A673 (cell line): ENCODE results near the gene BCAS2. TPM values are rescaled to one million over a fixed set of nuclear protein-coding genes. Genes with fewer than 3 reads are reported as not detected.

ENCODE experiments used
- BruUV-seq: library from RNA; stranded (reverse); fragments of 400-500 nt; replicated peaks from 2 replicates; lab custom pipeline; 2021; lab: Mats Ljungman, UMichigan
- CTCF ChIA-PET: fragments of 300-600 bp; sonication (Branson Sonifier 250); formaldehyde crosslinking; loops from one replicate; lab custom pipeline; 2022; ENCODE audit warnings: antibody characterized with exemption; lab: Charles Lee
- POLR2A ChIA-PET: fragments of 300-600 bp; sonication (Branson Sonifier 250); formaldehyde crosslinking; loops from one replicate; lab custom pipeline; 2022; ENCODE audit warnings: antibody characterized with exemption; ENCODE audit not compliant: low non-redundant PET; lab: Charles Lee
- DNase-seq: peaks from one replicate; pipeline ENCODE4 v3.0.0-alpha.2; 2015; ENCODE audit warnings: low spot score
- H3K27ac ChIP-seq: fragments of 200-600 bp; sonication (generic); 2 replicates; pipeline ENCODE4 v1.5.1; 2016; ENCODE audit warnings: mixed run types, low read depth, mild to moderate bottlenecking, mixed read lengths, antibody characterized with exemption, low read length; ENCODE audit not compliant: poor library complexity, severe bottlenecking
- H3K27me3 ChIP-seq: fragments of 200-600 bp; sonication (generic); replicated peaks from 2 replicates; pipeline ENCODE4 v1.6.1; 2017; ENCODE audit warnings: mixed run types, low read depth, mild to moderate bottlenecking, mixed read lengths, antibody characterized with exemption, low read length; ENCODE audit not compliant: insufficient read depth, poor library complexity
- H3K36me3 ChIP-seq: fragments of 200-600 bp; sonication (generic); 2 replicates; pipeline ENCODE4 v1.6.1; 2016; ENCODE audit warnings: mixed run types, mild to moderate bottlenecking, mixed read lengths, antibody characterized with exemption, low read length; ENCODE audit not compliant: insufficient read depth, poor library complexity, severe bottlenecking
- H3K4me1 ChIP-seq: fragments of 200-600 bp; sonication (generic); 2 replicates; pipeline ENCODE4 v1.6.1; 2017; ENCODE audit warnings: mixed run types, mild to moderate bottlenecking, mixed read lengths, antibody characterized with exemption, low read length; ENCODE audit not compliant: insufficient read depth, poor library complexity, severe bottlenecking
- H3K4me3 ChIP-seq: fragments of 200-600 bp; sonication (generic); 2 replicates; pipeline ENCODE4 v1.5.1; 2016; ENCODE audit warnings: low read depth, mixed run types, mild to moderate bottlenecking, mixed read lengths, low read length; ENCODE audit not compliant: poor library complexity, severe bottlenecking
- H3K9me3 ChIP-seq: fragments of 200-600 bp; sonication (generic); 2 replicates; pipeline ENCODE4 v1.6.1; 2016; ENCODE audit warnings: mixed run types, low read depth, mild to moderate bottlenecking, mixed read lengths, antibody characterized with exemption, low read length; ENCODE audit not compliant: poor library complexity, severe bottlenecking
- CTCF ChIP-seq: fragments of 300-800, 200-600 bp; sonication (generic); conservative IDR thresholded peaks from 2 replicates; pipeline ENCODE4 v1.5.1; 2017; ENCODE audit warnings: low read depth, mild to moderate bottlenecking, antibody characterized with exemption, low read length, moderate library complexity, mixed read lengths
- EZH2 ChIP-seq: fragments of 200-600 bp; sonication (generic); IDR thresholded peaks from 2 replicates; pipeline ENCODE4 v1.6.1; 2017; ENCODE audit warnings: borderline replicate concordance, low read depth, mild to moderate bottlenecking, mixed read lengths, antibody characterized with exemption, low read length; ENCODE audit not compliant: poor library complexity, severe bottlenecking
- intact Hi-C: fragments of 100-400 bp; cut with micrococcal nuclease; formaldehyde crosslinking; loops from one replicate; pipeline ENCODE4 v1.10.0; 2022; ENCODE audit not compliant: unreplicated experiment
- total RNA-seq: library from RNA; stranded (reverse); gene quantifications from 2 replicates; pipeline ENCODE4 v1.2.3, GENCODE V29; 2021

The BCAS2 gene
- total RNA-seq, 1 experiment from 2014 or later = 75.7 TPM

- Histone ChIP-seq H3K9me3 (no peaks in the 10 kb centered on the region), H3K27ac (no peak overlapping the region), H3K27me3 (no peaks in the 10 kb centered on the region), H3K36me3 (no peaks in the 10 kb centered on the region), H3K4me1 (no peaks in the 10 kb centered on the region), H3K4me3 (no peak overlapping the region)
- intact Hi-C loops = no loop called here
- ChIA-PET CTCF (no interaction called here), POLR2A (no interaction called here)
- no TSS peak for BruUV-seq
- no peak for DNase-seq
- TF ChIP-seq CTCF = no peak
- no peak for TF ChIP-seq EZH2
Measured at GRCh38 chr1:114594046-114594445, 12.6 kb upstream of the BCAS2 start.

- TF ChIP-seq CTCF (no peak), EZH2 (no peak)
- H3K4me3 ChIP-seq = no peak overlapping the region
- H3K27me3 ChIP-seq = no peaks in the 10 kb centered on the region
- no peak overlapping the region for H3K27ac ChIP-seq
- intact Hi-C loops = no loop called here
- H3K4me1 ChIP-seq = no peaks in the 10 kb centered on the region
- no peaks in the 10 kb centered on the region for H3K36me3 ChIP-seq
- CTCF ChIA-PET = no interaction called here
- DNase-seq = no peak
- no peaks in the 10 kb centered on the region for H3K9me3 ChIP-seq
- BruUV-seq = no TSS peak
- POLR2A ChIA-PET = no interaction called here
Measured at GRCh38 chr1:114589122-114589521, 7.7 kb upstream of the BCAS2 start.

GRCh38 chr1:114588196-114588689 is 6.8 kb upstream of the BCAS2 start:
- Histone ChIP-seq H3K9me3 (no peaks in the 10 kb centered on the region), H3K4me3 (no peak overlapping the region), H3K36me3 (no peaks in the 10 kb centered on the region), H3K27me3 (no peaks in the 10 kb centered on the region), H3K4me1 (no peaks in the 10 kb centered on the region), H3K27ac (no peak overlapping the region)
- TF ChIP-seq EZH2 (no peak), CTCF (no peak)
- no TSS peak for BruUV-seq
- POLR2A ChIA-PET = no interaction called here
- intact Hi-C loops = no loop called here
- CTCF ChIA-PET = no interaction called here
- no peak for DNase-seq
